HAP-1 (cell line): ENCODE results near the gene NDUFA13.

Experiments used
- DNase-seq, 2 experiments: peaks; one replicate each; pipeline ENCODE4 v3.0.0-alpha.2; 2016 to 2020; ENCODE audit warnings: low spot score in 2 of 2
- H3K27me3 ChIP-seq: fragments of 250-450 bp; sonication (Bioruptor Pico); 2 replicates; pipeline ENCODE4 v1.5.1; 2020; ENCODE audit warnings: low read depth, mild to moderate bottlenecking, moderate library complexity
- H3K36me3 ChIP-seq: fragments of 250-450 bp; sonication (Bioruptor Pico); replicated peaks from 2 replicates; pipeline ENCODE4 v1.5.1; 2020; ENCODE audit warnings: mild to moderate bottlenecking
- H3K4me1 ChIP-seq: fragments of 250-450 bp; sonication (Bioruptor Pico); 2 replicates; pipeline ENCODE4 v1.5.1; 2020; ENCODE audit warnings: mild to moderate bottlenecking
- H3K4me3 ChIP-seq: fragments of 250-450 bp; sonication (Bioruptor Pico); 2 replicates; pipeline ENCODE4 v1.5.1; 2020; ENCODE audit warnings: mild to moderate bottlenecking, moderate library complexity
- H3K9me3 ChIP-seq: fragments of 250-450 bp; sonication (Bioruptor Pico); 2 replicates; pipeline ENCODE4 v1.5.1; 2020; ENCODE audit warnings: mild to moderate bottlenecking, moderate library complexity
- in situ Hi-C: fragments of 300-500 bp; cut with MboI; formaldehyde crosslinking; loops from 3 replicates; pipeline ENCODE4 v1.14.3; 2020; ENCODE audit warnings: low sequenced_read_pairs, inconsistent platforms, mixed read lengths

Gene NDUFA13

GRCh38 chr19:19546751-19547162 is 30.7 kb downstream of the NDUFA13 start:
- in situ Hi-C loops: loop anchor here (25.0 kb wide), 1 partner anchor 416 kb away; no protein-coding TSS in a partner anchor
- Histone ChIP-seq H3K27me3 (no peaks in the 10 kb centered on the region), H3K4me1 (no peaks in the 10 kb centered on the region), H3K9me3 (no peaks in the 10 kb centered on the region), H3K4me3 (no peak overlapping the region), H3K36me3 (no peaks in the 10 kb centered on the region)
- no peak for DNase-seq

DNA sequence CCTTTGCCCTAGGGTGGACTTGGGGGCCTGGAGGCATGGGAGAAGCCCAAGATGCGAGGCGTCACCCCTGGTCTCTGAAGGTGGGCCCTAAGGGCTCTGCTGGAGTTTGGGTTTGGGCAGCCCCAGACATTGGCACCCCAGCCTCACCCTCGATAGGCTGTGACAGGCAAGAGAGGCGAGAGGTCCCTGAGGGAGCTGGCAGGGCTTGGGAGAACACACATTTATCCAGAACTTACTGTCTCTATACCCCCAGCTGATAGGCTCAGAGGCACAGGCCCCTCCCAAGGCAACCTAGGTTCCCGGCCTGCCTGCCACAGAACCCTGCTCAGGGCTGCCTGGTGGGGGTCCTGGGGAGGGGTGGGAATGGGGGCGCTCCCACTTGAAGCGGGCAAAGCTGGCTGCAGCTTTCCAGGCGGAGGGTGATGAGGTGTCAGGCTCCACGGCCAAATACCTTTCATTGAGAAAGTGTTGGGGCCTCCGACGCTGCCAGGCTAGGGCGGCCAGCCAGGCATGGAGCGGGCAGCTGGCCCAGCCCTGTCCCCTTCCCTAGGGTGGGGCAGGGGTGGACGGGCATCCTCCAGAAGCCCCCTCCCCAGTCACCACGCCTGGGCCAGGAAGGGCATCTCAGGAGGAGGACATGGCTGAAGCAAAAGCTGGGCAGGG is 31.8 kb downstream of the NDUFA13 start:
- Histone ChIP-seq H3K36me3 (no peaks in the 10 kb centered on the region), H3K4me3 (no peak overlapping the region), H3K27me3 (no peaks in the 10 kb centered on the region), H3K9me3 (no peaks in the 10 kb centered on the region), H3K4me1 (no peaks in the 10 kb centered on the region)
- no peak for DNase-seq
- in situ Hi-C loops: loop anchor here (25.0 kb wide), 1 partner anchor 414 kb away; no protein-coding TSS in a partner anchor

DNA sequence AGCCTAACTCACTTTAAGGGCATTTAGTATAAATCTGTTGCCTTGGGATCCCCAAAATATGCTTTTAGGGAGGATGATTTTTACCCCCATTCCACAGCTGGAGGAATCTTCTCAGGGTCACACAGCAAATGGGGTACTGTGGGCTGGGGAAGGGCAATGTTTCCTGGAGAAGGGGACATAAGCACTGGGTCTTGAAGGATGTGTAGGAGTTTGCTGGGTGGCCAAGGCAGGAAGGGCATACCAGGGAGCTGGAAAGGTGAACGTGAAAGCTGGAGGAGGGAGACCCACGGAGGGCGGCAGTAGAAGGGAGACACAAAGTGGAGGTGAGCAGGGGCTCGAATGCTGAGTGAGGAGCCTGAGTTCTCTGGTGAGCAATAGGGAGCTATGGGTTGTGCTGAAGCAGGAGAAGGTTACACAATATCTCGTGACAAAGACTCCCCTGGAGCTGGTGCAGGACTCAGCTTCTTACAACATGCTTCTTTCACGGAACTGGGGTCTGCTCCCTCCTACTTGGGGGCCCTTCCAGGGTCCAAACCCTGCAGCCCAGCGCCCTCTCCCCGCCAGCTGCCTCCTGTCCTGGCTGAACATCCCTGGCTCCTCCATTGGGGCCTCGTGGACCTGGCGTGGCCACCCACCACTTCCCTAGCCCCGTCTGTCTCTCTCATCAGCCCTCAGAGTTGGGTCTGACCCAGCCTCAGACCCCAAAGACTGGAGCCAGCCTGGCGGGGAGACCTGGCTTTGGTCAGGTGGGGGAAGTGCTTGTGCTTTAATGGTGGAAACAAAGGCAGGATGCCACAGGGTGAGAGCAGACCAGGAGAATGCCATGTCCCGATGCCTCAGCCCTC is 33.1 kb downstream of the NDUFA13 start:
- Histone ChIP-seq H3K9me3 (no peaks in the 10 kb centered on the region), H3K36me3 (no peaks in the 10 kb centered on the region), H3K4me1 (no peaks in the 10 kb centered on the region), H3K4me3 (no peak overlapping the region), H3K27me3 (no peaks in the 10 kb centered on the region)
- no peak for DNase-seq
- in situ Hi-C loops: loop anchor here (25.0 kb wide), 1 partner anchor 413 kb away; no protein-coding TSS in a partner anchor

DNA sequence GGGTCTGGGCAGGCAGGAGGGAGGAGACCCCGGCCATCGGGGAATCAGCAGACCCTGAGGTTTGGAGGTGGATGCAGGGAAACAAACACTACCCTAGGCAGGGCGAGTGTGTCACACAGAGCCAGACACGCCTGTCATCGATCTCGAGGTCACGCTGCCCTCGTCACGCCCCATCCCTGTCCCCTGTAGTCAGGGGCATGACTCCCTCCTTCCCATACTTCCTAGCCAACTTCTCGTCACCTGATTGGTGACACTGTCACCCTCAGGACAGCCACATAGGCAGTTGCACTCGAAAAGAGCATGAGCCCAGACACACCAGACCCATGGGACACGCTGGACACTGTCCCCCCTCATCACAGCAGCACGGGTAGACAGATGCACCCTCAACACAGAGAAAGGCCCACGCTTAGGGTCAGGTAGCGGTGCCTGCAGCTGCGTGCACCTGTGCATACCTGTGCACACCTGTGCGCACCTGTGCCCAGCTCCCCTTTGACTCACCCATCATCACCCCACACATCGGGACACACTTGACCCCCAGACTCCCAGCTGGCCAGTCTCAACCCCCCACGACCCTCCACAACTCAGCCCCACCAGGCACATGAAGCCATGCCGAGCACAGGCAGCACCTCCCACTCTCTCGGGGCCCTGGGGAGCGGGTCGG is 33.9 kb downstream of the NDUFA13 start:
- H3K4me1 ChIP-seq: no peaks in the 10 kb centered on the region
- H3K27me3 ChIP-seq: no peaks in the 10 kb centered on the region
- in situ Hi-C loops: loop anchor here (25.0 kb wide), 1 partner anchor 412 kb away; no protein-coding TSS in a partner anchor

GRCh38 chr19:19550485-19550929 is 34.5 kb downstream of the NDUFA13 start:
- H3K27me3 ChIP-seq: no peaks in the 10 kb centered on the region
- DNase-seq: no peak
- H3K4me3 ChIP-seq: no peak overlapping the region
- in situ Hi-C loops: no loop called here
- no peaks in the 10 kb centered on the region for H3K4me1 ChIP-seq
- no peaks in the 10 kb centered on the region for H3K9me3 ChIP-seq
- no peaks in the 10 kb centered on the region for H3K36me3 ChIP-seq

More for the DNA sequence above, 33.9 kb downstream of the NDUFA13 start:
- DNase-seq: no peak
- Histone ChIP-seq H3K36me3 (no peaks in the 10 kb centered on the region), H3K9me3 (no peaks in the 10 kb centered on the region), H3K4me3 (no peak overlapping the region)

- Histone ChIP-seq H3K27me3 (no peaks in the 10 kb centered on the region), H3K9me3 (no peaks in the 10 kb centered on the region), H3K4me1 (no peaks in the 10 kb centered on the region), H3K36me3 (no peaks in the 10 kb centered on the region), H3K4me3 (no peak overlapping the region)
- in situ Hi-C loops: no loop called here
- no peak for DNase-seq
Observed at GRCh38 chr19:19550972-19551852, 35.2 kb downstream of the NDUFA13 start.

- Histone ChIP-seq H3K4me1 (no peaks in the 10 kb centered on the region), H3K9me3 (no peaks in the 10 kb centered on the region), H3K27me3 (no peaks in the 10 kb centered on the region), H3K36me3 (no peaks in the 10 kb centered on the region), H3K4me3 (no peak overlapping the region)
- no peak for DNase-seq
- in situ Hi-C loops: no loop called here
Observed at GRCh38 chr19:19551853-19552192, 35.8 kb downstream of the NDUFA13 start.

DNA sequence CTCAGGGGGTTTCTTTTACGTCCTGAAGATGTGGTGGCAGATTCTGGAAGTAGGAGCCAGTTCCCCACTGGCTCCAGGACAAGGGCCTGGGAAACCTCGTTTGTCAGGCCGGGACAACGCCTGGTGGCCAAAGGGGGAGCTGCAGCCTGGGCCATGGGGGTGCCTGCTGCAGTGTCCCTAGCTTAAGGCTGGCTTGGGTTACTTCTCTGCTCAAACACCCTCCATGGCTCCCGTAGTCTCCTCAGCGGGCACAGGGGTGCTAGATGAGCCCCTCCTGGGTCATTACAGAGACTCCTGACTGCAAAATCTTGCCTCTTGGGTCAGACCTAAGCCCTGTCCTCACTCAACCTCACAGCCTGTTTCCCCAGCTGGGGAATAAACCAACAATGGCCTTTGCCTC is 36.8 kb downstream of the NDUFA13 start:
- peak in 1 of 2 experiments; percentile 72 for DNase-seq
- Histone ChIP-seq H3K36me3 (no peaks in the 10 kb centered on the region), H3K27me3 (no peaks in the 10 kb centered on the region), H3K4me3 (no peak overlapping the region), H3K4me1 (no peaks in the 10 kb centered on the region), H3K9me3 (no peaks in the 10 kb centered on the region)
- in situ Hi-C loops: no loop called here

- no peaks in the 10 kb centered on the region for H3K9me3 ChIP-seq
- no peaks in the 10 kb centered on the region for H3K27me3 ChIP-seq
- DNase-seq: no peak
- no peaks in the 10 kb centered on the region for H3K36me3 ChIP-seq
- no peaks in the 10 kb centered on the region for H3K4me1 ChIP-seq
- H3K4me3 ChIP-seq: no peak overlapping the region
- in situ Hi-C loops: no loop called here
Observed at GRCh38 chr19:19553670-19554069, 37.6 kb downstream of the NDUFA13 start.

DNA sequence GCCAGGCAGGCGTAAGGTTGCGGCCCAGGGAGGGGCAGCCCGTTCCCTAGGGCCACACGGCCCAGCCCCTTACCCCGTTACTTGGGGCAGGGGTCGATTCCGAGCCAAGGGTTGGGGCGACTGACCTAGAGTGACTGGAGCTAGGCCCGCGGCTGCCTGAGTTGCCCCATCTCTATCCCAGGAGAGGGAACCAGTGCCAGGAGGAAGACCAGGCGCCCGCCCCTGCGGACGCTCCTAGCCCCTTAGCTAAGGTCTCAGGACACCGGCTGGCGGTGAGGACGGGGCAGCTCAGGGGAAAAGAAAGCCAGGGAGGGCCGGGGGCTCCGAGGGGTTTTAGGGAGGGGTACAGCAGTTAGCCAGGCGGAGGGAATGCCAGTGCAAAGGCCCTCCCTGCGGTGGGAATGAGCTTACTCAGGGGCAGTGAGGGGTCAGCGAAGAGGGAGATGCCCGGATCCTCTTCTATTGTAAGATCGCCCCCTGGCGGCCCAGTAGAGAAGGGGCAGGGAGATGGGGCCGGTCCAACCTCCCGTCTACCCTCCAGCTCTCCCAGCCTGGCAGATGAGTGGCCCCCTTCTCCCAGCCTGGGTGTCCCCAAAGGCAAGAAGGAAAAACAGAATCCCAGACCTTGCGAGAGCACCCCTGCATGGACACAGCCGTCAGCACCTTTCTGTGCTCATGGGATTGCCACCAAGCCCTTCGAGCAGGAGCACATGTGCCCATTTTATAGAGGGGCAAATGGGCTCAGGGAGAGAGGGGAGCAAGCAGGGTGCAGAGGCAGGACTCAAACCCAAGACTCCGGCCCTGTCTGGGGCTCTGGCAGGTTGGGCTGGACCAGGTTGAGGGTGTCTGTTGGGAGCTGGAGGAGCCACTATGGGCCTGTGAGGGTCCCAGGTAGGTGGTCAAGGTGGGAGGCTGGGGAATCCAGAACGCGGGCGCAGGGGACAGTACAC is 38.3 kb downstream of the NDUFA13 start:
- no peaks in the 10 kb centered on the region for H3K36me3 ChIP-seq
- peak; percentile 53 to 80 for DNase-seq
- in situ Hi-C loops: no loop called here
- H3K4me3 ChIP-seq: no peak overlapping the region
- no peaks in the 10 kb centered on the region for H3K4me1 ChIP-seq
- H3K27me3 ChIP-seq: no peaks in the 10 kb centered on the region
- no peaks in the 10 kb centered on the region for H3K9me3 ChIP-seq

GRCh38 chr19:19558055-19558454 is 42.0 kb downstream of the NDUFA13 start:
- no peak overlapping the region for H3K4me3 ChIP-seq
- H3K27me3 ChIP-seq: no peaks in the 10 kb centered on the region
- H3K4me1 ChIP-seq: no peaks in the 10 kb centered on the region
- DNase-seq: no peak
- H3K9me3 ChIP-seq: no peaks in the 10 kb centered on the region
- no peaks in the 10 kb centered on the region for H3K36me3 ChIP-seq
- in situ Hi-C loops: no loop called here

DNA sequence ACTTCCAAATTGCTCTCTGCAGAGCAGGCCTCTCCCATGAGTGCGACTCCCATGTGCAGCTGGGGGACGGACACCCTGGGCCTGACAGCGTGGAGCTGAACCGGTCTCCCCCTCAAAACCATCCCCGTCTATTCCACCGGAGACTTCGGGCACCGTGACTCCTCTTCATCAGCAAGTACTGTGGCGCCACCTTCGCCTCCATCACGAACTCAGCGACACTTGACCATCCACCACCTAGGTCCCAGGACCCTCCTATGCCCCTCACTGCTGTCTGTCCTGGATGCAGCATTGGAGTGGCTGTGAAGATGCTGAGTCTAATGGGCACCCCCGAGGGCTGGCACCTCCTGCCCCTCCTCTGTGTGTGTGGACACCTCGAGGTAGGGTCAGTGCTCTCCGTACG is 42.6 kb downstream of the NDUFA13 start:
- Histone ChIP-seq H3K4me1 (no peaks in the 10 kb centered on the region), H3K4me3 (no peak overlapping the region), H3K27me3 (no peaks in the 10 kb centered on the region), H3K36me3 (no peaks in the 10 kb centered on the region), H3K9me3 (no peaks in the 10 kb centered on the region)
- DNase-seq: no peak
- in situ Hi-C loops: no loop called here
